GM19452 (cell line): ENCODE measurements around the gene BCLAF1.
"Not testable (repeated sequence)": the region's sequence is repeated elsewhere in the genome, so short reads cannot be mapped to it uniquely, and the experiment has no call there.

Source experiments
- ATAC-seq: cut with Tn5 transposase; IDR thresholded peaks from one replicate; pipeline ENCODE4 v1.9.1; 2021; ENCODE audit not compliant: unreplicated experiment

BCLAF1 gene

GRCh38 chr6:136309171-136309570, 19.5 kb upstream of the BCLAF1 start:
- ATAC-seq = no peak

- not testable (repeated sequence) for ATAC-seq
Observed at GRCh38 chr6:136308469-136308868, 18.8 kb upstream of the BCLAF1 start.

GRCh38 chr6:136307351-136307750, 17.7 kb upstream of the BCLAF1 start:
- ATAC-seq = no peak

GRCh38 chr6:136306466-136306865, 16.8 kb upstream of the BCLAF1 start:
- no peak for ATAC-seq

- no peak for ATAC-seq
Observed at GRCh38 chr6:136304410-136304809, 14.8 kb upstream of the BCLAF1 start.

- no peak for ATAC-seq
Observed at GRCh38 chr6:136303516-136303915, 13.9 kb upstream of the BCLAF1 start.

GRCh38 chr6:136294621-136295020, 5.0 kb upstream of the BCLAF1 start:
- no peak for ATAC-seq

- peak; percentile 34 for ATAC-seq
Observed at GRCh38 chr6:136290410-136291010, 864 bp upstream of the BCLAF1 start.

- ATAC-seq = peak; percentile 44
Observed at GRCh38 chr6:136289327-136289578, 393 bp downstream of the BCLAF1 start.

GRCh38 chr6:136288566-136289326, 900 bp downstream of the BCLAF1 start:
- ATAC-seq = peak; percentile 34

- ATAC-seq = no peak
Observed at GRCh38 chr6:136284909-136285308, 4.7 kb downstream of the BCLAF1 start.

- no peak for ATAC-seq
Observed at GRCh38 chr6:136282906-136283305, 6.7 kb downstream of the BCLAF1 start.

GRCh38 chr6:136280032-136280609, 9.5 kb downstream of the BCLAF1 start:
- ATAC-seq = no peak

- ATAC-seq = no peak
Observed at GRCh38 chr6:136274062-136274461, 15.6 kb downstream of the BCLAF1 start.

GRCh38 chr6:136265101-136265500, 24.5 kb downstream of the BCLAF1 start:
- ATAC-seq = no peak

GRCh38 chr6:136262940-136263339, 26.7 kb downstream of the BCLAF1 start:
- no peak for ATAC-seq

- no peak for ATAC-seq
Observed at GRCh38 chr6:136254851-136255466, 34.7 kb downstream of the BCLAF1 start.

- no peak for ATAC-seq
Observed at GRCh38 chr6:136253734-136254133, 35.9 kb downstream of the BCLAF1 start.

- no peak for ATAC-seq
Observed at GRCh38 chr6:136252441-136252840, 37.2 kb downstream of the BCLAF1 start.

- no peak for ATAC-seq
Observed at GRCh38 chr6:136251394-136251793, 38.3 kb downstream of the BCLAF1 start.

GRCh38 chr6:136250686-136251008, 39.0 kb downstream of the BCLAF1 start:
- ATAC-seq = peak; percentile 15
